ENCODE measurements around the gene SMARCAL1. TPM values are rescaled to one million over a fixed set of nuclear protein-coding genes. Genes with fewer than 3 reads are reported as not detected.

SMARCAL1 gene
- total and polyA plus RNA-seq, 3 donors from 2014 or later = 27.3 to 50.2 (median 39.1) TPM

DNA sequence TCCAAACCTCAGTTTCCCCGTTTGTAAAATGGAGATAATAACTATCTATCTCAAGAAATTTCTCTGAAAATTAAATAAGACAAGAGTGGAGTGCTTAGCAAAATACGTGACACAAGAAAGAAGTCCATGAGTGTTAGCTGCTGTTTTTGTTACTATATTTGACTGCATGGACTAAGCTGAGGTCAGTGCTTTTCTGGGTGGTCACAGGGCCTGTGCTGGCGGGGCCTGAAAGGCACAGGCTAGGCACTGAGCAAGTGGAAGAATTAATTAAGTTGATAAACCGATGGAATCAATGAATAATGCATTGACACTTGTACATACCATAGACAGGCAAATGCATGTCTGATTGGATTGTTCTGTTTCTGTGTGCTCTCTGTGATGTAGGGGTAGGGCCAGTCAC is 113.7 kb downstream of the SMARCAL1 start:
- Histone ChIP-seq H3K27ac (no peak overlapping the region), H3K27me3 (no peaks in the 10 kb centered on the region), H3K4me1 (no peaks in the 10 kb centered on the region), H3K36me3 (ENCODE audit: low read depth, missing control alignments) (no peaks in the 10 kb centered on the region), H3K4me3 (no peak overlapping the region), H3K9me3 (no peaks in the 10 kb centered on the region)
- intact Hi-C loops (cut with DNase I; ENCODE audit: low total_unique reads) = no loop called here
- no peak for DNase-seq
- WGBS, 2 donors = 79 to 88% methylated on average over 4 of the region's 4 CpGs
- no peak for TF ChIP-seq POLR2A (IDR thresholded peaks at IDR 0.05)

- no peaks in the 10 kb centered on the region for H3K9me3 ChIP-seq
- TF ChIP-seq POLR2A (IDR thresholded peaks at IDR 0.05) = no peak
- TF ChIP-seq CTCF (IDR thresholded peaks at IDR 0.05) = no peak
- intact Hi-C loops (cut with DNase I; ENCODE audit: low total_unique reads) = no loop called here
- WGBS, 2 donors = 92 to 95% methylated on average over 1 of the region's 1 CpG
- no peak overlapping the region for H3K27ac ChIP-seq
- no peak for DNase-seq
- no peaks in the 10 kb centered on the region for H3K4me1 ChIP-seq
- no peak overlapping the region for H3K4me3 ChIP-seq
- H3K27me3 ChIP-seq = no peaks in the 10 kb centered on the region
- H3K36me3 ChIP-seq (ENCODE audit: low read depth, missing control alignments) = no peaks in the 10 kb centered on the region
Observed at GRCh38 chr2:216526939-216527338, 114.7 kb downstream of the SMARCAL1 start.

DNA sequence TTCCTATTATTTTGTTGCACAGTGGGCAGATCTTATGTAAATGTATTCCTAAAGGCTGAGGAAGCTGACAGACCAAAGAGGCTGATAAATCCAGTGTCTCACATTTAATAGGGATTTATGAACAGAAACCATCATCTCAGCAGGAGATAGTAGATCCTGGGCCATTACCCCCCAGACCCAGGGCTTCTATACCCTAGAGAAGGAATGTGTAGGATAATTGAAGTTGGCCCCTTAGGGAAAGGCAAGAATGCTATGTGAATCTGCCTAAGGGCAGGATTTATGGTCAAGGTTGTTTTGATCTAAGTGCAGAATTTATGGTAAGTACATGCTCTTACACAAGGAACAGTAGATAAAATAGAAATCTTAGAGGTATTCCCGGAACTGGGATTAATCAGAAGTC is 115.3 kb downstream of the SMARCAL1 start:
- intact Hi-C loops (cut with DNase I; ENCODE audit: low total_unique reads) = no loop called here
- WGBS, 2 donors = 91 to 94% methylated on average over 1 of the region's 1 CpG
- Histone ChIP-seq H3K27me3 (no peaks in the 10 kb centered on the region), H3K36me3 (ENCODE audit: low read depth, missing control alignments) (no peaks in the 10 kb centered on the region), H3K9me3 (no peaks in the 10 kb centered on the region), H3K4me3 (no peak overlapping the region), H3K4me1 (no peaks in the 10 kb centered on the region), H3K27ac (no peak overlapping the region)
- DNase-seq = no peak
- TF ChIP-seq CTCF (IDR thresholded peaks at IDR 0.05) = no peak
- TF ChIP-seq POLR2A (IDR thresholded peaks at IDR 0.05) = no peak

DNA sequence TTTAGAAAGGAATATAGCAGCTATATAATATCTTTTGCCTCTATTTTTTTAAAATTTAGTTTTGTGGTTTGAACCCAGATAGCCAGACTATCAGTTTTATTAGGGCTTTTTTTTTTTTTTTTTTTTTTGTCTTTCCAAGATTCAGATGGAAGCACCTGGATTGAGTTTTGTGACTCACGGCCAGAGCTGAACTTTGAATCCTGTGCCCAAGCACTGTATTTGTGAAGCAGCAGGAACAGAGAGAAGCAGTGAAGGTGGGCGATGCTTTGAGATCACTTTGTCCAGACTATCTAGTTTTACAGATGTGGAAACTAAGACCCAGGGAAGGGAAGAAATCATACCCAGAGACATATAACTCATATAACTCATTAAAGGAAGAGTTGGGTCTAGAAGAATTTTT is 120.3 kb downstream of the SMARCAL1 start:
- Histone ChIP-seq H3K4me1 (peaks cover 24% of the 10 kb centered on the region), H3K9me3 (no peaks in the 10 kb centered on the region), H3K27ac (no peak overlapping the region), H3K27me3 (no peaks in the 10 kb centered on the region), H3K36me3 (ENCODE audit: low read depth, missing control alignments) (no peaks in the 10 kb centered on the region), H3K4me3 (no peak overlapping the region)
- DNase-seq = no peak
- intact Hi-C loops (cut with DNase I; ENCODE audit: low total_unique reads) = no loop called here
- TF ChIP-seq CTCF (IDR thresholded peaks at IDR 0.05) (no peak), POLR2A (IDR thresholded peaks at IDR 0.05) (no peak)
- WGBS, 2 donors = 74 to 80% methylated on average over 2 of the region's 2 CpGs

Other genes starting within 250 kb of the SMARCAL1 start
- gene MARCHF4, start 40.0 kb upstream of the SMARCAL1 start, total RNA-seq = under 1 TPM; 0.12 to 0.16 TPM
- 0.09 TPM for gene MARCHF4, start 40.0 kb upstream of the SMARCAL1 start, polyA plus RNA-seq (ENCODE audit: insufficient read depth, low read depth, low replicate concordance)
- 1,000 to 10,000 TPM in 1 of 2 donors, 100 to 1,000 TPM in 1; 806 to 1,188 TPM for gene RPL37A, start 86.4 kb downstream of the SMARCAL1 start, total RNA-seq
- gene RPL37A, start 86.4 kb downstream of the SMARCAL1 start, polyA plus RNA-seq (ENCODE audit: insufficient read depth, low read depth, low replicate concordance) = 2,664 TPM
- 100 to 1,000 TPM; 100 to 118 TPM for gene IGFBP2, start 220.9 kb downstream of the SMARCAL1 start, total RNA-seq
- gene IGFBP2, start 220.9 kb downstream of the SMARCAL1 start, polyA plus RNA-seq (ENCODE audit: insufficient read depth, low read depth, low replicate concordance) = 180 TPM